CD4-positive, alpha-beta T cell treated with Interleukin-4 for 4 hours (primary cell): Measurements from ENCODE around the gene NCOA3.
"Not testable (repeated sequence)": the region's sequence is repeated elsewhere in the genome, so short reads cannot be mapped to it uniquely, and the experiment has no call there.

ENCODE experiments used
- DNase-seq: peaks from one replicate; pipeline ENCODE4 v3.0.0-alpha.2; 2020

Gene NCOA3

DNA sequence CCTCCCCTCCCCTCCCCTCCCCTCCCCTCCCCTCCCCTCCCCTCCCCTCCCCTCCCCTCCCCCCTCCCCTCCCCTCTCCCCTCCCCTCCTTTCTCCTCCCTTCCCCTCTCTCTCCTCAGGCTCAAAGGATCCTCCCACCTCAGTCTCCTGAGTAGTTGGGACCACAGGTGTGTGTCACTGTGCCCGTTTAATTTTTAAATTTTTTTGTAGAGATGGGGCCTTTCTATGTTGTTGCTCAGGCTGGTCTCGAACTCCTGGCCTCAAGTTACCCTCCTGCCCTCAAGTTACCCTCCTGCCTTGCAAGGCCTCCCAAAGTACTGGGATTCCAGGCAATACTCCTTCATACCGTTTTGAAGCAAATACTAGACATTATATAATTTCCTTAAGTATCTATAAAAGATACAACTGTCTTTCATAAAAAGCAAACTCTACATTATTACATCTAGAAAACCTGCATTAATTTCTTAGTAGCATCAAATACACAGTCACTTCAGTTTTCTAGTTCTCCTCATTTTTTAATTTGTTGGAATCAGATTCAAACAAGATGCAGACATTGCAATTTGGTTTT lies 39.8 kb downstream of the NCOA3 start:
- no peak for DNase-seq

DNA sequence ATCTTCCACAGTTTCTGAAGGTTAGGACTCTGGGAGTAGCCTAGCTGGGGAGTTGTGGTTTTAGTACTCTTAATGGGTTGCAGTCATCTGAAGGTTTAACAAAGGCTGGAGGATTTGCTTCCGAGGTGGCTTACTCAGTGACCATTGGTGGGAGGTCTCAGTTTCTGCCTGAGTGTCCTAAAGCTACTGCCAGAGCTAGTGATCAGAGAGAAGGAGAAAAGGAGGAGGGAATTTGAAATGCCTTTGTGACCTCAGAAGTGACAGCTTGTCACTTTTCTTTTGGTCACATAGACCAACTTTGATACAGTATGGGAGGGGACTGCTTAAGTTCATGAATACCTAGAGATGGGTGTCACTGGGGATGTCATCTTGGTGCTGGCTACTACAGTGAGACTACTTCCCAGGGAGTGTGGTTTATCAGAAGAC lies 41.3 kb downstream of the NCOA3 start:
- DNase-seq, result no peak

DNA sequence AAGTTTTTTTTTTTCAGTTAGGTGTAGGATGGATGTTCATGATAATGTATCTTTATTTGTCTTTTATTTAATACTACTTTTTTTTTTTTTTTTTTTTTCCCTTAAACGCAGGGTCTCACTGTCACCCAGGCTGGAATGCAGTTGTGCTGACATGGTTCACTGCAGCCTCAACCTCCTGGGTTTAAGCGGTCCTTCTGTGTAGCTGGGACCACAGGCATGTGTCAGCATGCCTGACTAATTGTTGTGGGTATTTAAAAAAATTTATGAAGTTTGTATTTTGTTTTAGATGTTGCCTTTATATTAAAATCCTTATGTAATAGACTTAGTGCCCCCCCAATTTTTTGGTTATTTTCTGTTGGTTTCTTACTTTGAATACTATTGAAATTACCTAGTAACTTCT lies 42.6 kb downstream of the NCOA3 start:
- peak; percentile 43 for DNase-seq

GRCh38 chr20:47544852-47545251 lies 43.2 kb downstream of the NCOA3 start:
- DNase-seq, result no peak

- no peak for DNase-seq
These were observed 43.8 kb downstream of the NCOA3 start for GRCh38 chr20:47545499-47545898.

DNA sequence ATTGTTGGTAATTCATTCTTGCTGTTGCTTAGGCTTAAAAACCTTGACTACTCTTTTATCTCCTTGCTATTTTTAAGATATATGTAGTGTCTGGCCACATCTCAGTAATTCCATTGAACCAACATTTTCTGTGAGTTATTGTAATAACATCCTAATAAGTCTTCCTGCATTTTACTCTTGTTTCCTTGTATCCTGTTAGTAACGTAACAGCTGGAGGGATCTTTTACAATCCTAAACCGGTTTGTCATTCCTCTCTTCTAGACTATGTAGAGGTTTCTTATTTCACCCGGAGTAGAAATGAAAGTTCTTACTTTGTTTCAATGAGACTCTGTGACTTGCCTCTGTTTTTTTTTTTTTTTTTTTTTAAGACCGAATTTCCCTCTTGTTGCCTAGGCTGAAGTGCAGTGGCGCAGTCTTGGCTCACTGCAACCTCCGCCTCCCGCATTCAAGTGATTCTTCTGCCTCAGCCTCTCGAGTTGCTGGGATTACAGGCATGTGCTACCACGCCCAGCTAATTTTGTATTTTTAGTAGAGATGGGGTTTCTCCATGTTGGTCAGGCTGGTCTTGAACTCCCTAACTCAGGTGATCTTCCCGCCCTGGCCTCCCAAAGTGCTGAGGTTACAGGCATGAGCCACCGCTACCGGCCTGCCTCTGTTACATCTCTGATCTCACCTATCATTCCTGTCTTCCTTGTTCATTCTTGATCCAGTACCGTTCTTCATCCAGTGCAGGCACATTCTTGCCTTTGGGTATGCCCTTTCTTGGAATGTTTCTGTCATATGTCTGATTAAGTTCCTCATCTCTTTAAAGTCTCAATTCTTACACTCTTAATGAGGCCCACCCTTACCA lies 44.7 kb downstream of the NCOA3 start:
- no peak for DNase-seq

DNA sequence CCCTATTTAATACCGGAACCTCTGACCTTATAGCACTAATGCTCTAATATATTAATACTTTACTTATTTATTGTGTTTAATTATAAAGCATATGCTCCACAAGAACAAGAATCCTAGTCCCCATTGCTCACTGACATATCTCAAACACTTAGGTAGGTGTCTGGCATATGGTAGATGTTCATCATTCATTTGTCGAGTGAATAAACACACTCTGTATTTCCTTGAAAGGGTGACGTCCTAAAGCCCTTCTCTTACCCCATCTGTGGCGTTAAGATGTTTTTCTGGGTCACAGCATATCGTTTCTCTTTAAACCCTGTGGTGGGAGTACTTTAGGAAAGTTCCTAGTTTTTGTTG lies 45.3 kb downstream of the NCOA3 start:
- DNase-seq, result no peak

DNA sequence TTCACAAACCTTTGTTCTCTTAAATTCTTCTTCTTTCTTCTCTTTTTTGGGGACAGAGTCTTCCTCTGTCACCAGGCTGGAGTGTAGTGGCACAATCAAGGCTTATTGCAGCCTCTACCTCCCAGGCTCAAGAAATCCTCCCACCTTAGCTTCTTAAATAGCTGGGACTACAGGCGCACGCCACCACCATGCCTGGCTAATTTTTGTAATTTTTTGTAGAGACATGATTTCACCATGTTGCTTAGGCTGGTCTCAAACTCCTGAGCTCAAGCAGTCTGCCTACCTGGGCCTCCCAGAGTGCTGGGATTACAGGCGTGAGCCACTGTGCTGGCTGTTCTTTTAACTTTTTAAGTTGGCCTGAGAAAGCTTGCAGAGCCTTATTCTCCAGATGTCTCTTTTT lies 48.0 kb downstream of the NCOA3 start:
- no peak for DNase-seq

- DNase-seq, result no peak
These were observed 49.5 kb downstream of the NCOA3 start for GRCh38 chr20:47551222-47551621.

DNA sequence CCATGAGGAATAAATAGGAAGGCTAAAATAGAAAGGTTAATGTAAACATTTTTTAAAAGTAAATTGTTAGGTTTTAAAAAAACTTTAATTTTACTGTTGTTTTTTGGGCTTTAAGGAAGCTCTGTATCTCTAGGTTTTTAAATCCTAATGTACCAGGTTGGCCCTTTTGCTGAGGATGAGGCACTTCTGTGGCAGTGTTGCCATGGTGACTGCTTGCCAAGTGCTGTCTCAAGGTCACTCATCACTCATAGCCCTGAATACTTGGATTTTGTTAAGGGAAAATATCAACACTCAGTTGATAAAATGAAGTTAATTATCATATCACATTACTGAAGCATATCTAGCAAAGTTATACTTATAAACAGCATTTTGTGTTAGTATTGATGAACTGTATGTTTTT lies 50.2 kb downstream of the NCOA3 start:
- DNase-seq, result no peak

DNA sequence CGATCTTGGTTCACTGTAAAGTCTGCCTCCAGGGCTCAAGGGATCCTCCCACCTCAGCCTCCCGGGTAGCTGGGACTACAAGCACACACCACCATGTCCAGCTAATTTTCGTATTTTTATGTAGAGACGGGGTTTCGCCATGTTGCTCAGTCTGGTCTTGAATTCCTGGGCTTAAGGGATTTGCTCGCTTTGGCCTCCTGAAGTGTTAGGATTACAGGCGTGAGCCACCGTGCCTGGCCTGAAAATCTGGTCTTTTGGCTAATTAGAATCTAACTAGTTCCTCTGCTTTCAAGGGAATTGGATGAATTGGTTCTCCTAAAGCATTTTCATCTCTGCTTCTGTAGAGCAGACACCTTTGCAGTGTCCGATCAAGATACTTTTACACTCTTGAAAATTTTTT lies 51.3 kb downstream of the NCOA3 start:
- no peak for DNase-seq

DNA sequence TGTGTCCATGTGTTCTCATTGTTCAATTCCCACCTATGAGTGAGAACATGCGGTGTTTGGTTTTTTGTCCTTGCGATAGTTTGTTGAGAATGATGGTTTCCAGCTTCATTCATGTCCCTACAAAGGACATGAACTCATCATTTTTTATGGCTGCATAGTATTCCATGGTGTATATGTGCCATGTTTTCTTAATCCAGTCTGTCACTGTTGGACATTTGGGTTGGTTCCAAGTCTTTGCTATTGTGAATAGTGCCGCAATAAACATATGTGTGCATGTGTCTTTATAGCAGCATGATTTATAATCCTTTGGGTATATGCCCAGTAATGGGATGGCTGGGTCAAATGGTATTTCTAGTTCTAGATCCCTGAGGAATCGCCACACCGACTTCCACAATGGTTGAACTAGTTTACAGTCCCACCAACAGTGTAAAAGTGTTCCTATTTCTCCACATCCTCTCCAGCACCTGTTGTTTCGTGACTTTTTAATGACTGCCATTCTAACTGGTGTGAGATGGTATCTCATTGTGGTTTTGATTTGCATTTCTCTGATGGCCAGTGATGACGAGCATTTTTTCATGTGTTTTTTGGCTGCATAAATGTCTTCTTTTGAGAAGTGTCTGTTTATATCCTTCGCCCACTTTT lies 52.0 kb downstream of the NCOA3 start:
- DNase-seq, result not testable (repeated sequence)

DNA sequence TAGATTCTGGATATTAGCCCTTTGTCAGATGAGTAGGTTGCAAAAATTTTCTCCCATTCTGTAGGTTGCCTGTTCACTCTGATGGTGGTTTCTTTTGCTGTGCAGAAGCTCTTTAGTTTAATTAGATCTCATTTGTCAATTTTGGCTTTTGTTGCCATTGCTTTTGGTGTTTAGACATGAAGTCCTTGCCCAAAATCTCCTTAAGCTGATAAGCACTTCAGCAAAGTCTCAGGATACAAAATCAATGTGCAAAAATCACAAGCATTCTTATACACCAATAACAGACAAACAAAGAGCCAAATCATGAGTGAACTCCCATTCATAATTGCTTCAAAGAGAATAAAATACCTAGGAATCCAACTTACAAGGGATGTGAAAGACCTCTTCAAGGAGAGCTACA lies 52.6 kb downstream of the NCOA3 start:
- DNase-seq, result not testable (repeated sequence)

DNA sequence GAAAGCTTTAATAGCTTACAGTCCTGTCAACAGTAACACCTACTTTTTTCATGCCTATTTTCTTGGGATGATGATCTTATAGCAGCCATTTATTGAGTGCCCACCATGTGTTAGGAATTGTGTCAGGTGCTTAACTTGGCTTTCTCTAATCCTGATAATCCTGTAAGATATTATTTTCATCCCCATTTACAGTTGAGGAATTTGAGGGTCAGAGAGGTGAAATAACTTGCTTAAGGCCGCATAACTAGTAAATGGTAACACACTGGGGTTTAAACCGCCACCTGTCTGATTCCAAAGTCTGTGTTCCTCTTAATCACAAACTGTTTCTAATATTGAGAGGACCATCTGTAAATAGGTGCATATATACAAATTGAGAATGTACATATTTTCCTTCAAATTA lies 55.5 kb downstream of the NCOA3 start:
- DNase-seq, result no peak

DNA sequence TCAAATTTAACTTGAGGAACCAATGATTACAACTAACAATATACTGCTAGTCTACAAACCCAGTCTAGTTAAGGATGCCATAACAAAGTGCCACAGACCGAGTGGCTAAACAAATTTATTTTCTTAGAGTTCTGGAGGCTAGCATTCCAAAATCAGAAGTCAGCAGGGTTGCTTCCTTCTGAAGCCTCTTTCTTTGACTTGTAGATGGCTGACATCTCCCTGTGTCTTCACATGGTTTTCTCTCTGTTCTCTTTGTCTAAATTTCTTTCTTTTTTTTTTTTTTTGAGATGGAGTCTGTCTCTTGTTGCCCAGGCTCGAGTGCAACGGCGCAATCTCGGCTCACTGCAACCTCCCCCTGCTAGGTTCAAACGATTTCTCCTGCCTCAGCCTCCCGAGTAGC lies 56.1 kb downstream of the NCOA3 start:
- no peak for DNase-seq

DNA sequence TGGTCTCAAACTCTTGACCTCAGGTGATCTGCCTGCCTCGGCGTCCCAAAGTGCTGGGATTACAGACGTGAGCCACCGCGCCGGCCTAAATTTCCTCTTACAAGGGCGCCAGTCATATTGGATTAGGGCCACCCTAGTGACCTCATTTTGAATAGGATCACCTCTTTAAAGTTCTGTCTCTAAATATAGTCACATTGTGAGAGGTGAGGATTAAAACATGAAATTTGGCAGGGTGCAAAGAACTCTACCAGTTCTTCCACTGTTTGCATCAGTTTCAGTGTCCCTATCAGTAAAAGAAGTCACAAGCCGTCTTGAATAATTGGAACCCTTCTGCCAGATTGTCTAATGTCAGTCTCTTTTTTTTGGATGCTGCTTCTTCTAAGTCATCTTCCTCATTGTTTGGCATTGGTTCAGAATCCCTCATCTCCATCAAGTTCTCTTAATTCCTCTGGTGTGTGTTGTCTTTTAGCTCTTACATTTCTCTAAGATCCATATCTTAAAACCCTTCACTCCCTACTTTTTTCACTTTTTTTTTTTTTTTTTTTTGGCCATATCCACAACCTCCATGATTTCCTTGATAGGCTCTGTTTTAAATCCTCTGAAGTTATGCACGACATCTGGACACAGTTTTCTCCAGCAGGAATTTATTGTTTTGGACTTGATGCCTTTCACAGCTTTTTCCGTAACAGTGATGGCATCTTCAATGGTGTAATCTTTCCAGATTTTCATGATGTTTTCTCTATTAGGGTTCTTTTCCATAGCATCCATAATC lies 56.8 kb downstream of the NCOA3 start:
- DNase-seq, result no peak

DNA sequence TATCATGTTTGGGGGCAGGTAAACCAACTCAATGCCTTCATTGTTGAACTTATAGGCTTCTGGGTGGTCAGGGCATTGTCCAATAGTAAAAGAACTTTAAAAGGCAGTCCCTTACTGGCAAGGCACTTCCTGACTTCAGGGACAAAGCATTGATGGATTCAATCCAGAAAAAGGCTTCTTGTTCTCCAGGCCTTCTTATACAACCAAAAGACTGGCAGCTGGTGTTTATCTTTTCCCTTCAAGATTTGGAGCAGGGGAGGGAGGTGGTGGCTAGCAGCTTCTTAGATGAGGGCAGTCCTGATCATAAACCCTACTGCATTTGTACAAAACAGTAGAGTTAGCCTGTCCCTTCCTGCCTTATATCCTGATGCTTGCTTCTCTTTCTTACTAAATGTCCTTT lies 57.5 kb downstream of the NCOA3 start:
- DNase-seq, result no peak

- no peak for DNase-seq
These were observed 59.5 kb downstream of the NCOA3 start for GRCh38 chr20:47561180-47561579.

DNA sequence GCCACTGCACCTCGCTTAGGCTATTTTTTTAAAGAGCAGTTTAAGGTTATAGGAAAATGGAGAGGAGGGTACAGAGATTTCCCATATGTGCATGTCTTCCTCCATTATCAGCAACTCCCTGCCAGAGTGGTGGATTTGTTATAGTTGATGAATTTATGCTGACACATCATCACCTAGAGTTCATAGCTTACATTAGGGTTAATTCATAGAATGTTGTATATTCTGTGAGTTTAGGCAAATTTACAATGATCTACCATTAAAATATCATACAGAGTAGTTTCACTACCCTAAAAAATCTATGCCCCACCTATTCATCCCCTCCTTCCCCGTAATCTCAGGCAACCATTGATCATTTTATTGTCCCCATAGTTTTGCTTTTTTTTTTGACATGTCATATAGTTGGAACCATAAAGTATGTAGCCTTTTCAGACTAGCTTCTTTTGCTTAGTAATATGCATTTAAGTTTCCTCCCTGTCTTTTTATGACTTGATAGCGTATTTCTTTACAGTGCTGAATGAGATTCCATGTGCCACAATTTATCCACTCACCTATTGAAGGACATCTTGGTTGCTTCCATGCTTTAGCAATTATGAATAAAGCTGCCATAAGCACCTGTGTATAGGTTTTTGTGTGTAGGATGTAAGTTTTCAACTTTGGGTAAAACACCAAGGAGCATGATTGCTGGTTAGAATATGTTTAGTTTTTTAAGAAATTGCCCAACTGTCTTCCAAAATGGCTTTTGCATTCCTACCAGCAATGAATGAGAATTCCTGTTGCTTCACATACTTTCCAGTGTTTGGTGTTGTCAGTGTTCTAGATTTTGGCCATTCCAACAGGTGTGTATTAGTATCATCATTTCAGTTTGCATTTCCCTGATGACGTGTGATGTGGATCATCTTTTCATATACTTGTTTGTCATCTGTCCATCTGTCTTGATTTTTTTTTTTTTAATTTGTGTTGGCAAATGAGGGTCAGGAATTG lies 60.2 kb downstream of the NCOA3 start:
- no peak for DNase-seq

GRCh38 chr20:47566269-47566668 lies 64.6 kb downstream of the NCOA3 start:
- no peak for DNase-seq

DNA sequence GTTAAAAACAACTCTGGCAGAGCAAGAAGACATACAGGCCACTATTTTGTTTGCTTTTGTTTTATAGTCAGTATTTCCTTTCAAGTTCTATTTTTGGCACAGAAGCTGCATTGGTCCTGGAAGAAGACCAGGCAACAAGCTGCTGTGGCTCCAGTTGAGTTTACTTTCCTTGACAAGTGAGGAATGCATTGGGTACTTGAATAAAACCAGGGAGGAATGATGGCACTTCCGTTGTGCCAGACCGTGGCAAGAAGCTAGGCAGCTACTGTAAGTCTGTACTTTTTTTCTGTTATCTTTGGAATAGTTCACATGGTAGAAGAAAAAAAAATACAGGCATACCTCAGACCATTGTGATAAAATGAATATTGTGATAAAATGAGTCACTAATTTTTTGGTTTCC lies 66.3 kb downstream of the NCOA3 start:
- no peak for DNase-seq

- no peak for DNase-seq
These were observed 67.2 kb downstream of the NCOA3 start for GRCh38 chr20:47568837-47569410.
